HCT116 (cell line): ENCODE data around the gene OSBPL5. TPM values are rescaled to one million over a fixed set of nuclear protein-coding genes. Genes with fewer than 3 reads are reported as not detected.
A peak's percentile ranks its signal among the peaks of the same experiment; 100 is the strongest.

Experiments used
- ATAC-seq: fragments of 200-7000 bp; cut with Tn5 transposase; 2 replicates; pipeline ENCODE4 v1.9.1; 2020; ENCODE audit warnings: mild to moderate bottlenecking, moderate library complexity
- BruUV-seq: library from RNA; stranded (reverse); fragments of 400-500 nt; replicated peaks from 2 replicates; lab custom pipeline; 2021; lab: Mats Ljungman, UMichigan
- CTCF ChIA-PET: fragments of 300-600 bp; sonication (Branson Sonifier 250); formaldehyde crosslinking; loops from one replicate; lab custom pipeline; 2021; ENCODE audit warnings: antibody characterized with exemption; lab: Charles Lee
- POLR2A ChIA-PET: fragments of 300-600, 350-600 bp; sonication (Branson Sonifier 250); formaldehyde crosslinking; loops from one replicate; lab custom pipeline; 2021; ENCODE audit warnings: antibody characterized with exemption; lab: Charles Lee
- RAD21 ChIA-PET, 2 experiments: fragments of 300-600 bp; sonication (Branson Sonifier 250); formaldehyde crosslinking; loops; one replicate each; lab custom pipeline; 2023; ENCODE audit warnings: low total read pairs in 2 of 2; ENCODE audit not compliant: uncharacterized antibody in 2 of 2, unreplicated experiment in 2 of 2, low non-redundant PET in 1 of 2; lab: Charles Lee
- DNase-seq: peaks from one replicate; pipeline ENCODE4 v3.0.0-alpha.2; 2010; ENCODE audit warnings: low read depth, low spot score
- H2AFZ ChIP-seq: fragments of 200-600 bp; shearing (Covaris generic), sonication (generic); 2 replicates; pipeline ENCODE4 v1.6.1; 2017; ENCODE audit warnings: low read depth, mixed run types, mixed read lengths, antibody characterized with exemption, low read length; ENCODE audit not compliant: poor library complexity, severe bottlenecking
- H3K27ac ChIP-seq: 2 replicates; pipeline ENCODE4 v1.5.1; 2012; ENCODE audit warnings: low read depth, low read length
- H3K27me3 ChIP-seq: fragments of 200-600 bp; sonication (generic); 2 replicates; pipeline ENCODE4 v1.6.1; 2016; ENCODE audit warnings: mixed run types, low read length, mixed read lengths; ENCODE audit not compliant: insufficient read depth
- H3K36me3 ChIP-seq, 2 experiments: fragments of 200-500 bp in 1 of 2; fragments of 200-600 bp in 1 of 2; sonication (Bioruptor generic) in 1 of 2; sonication (generic) in 1 of 2; 2 replicates each; pipeline versions ENCODE4 v1.5.1 to v1.6.1; 2014 to 2016; ENCODE audit warnings: low read length in 2 of 2, inconsistent platforms in 1 of 2, mixed read lengths in 1 of 2, mixed run types in 1 of 2; ENCODE audit not compliant: insufficient read depth in 2 of 2, control insufficient read depth in 1 of 2
- H3K4me1 ChIP-seq, 2 experiments: fragments of 200-600 bp in 1 of 2; sonication (generic) in 1 of 2; 2 replicates each; pipeline versions ENCODE4 v1.5.1 to v1.6.1; 2012 to 2017; ENCODE audit warnings: low read length in 2 of 2, inconsistent platforms in 1 of 2, mild to moderate bottlenecking in 1 of 2, mixed read lengths in 1 of 2, mixed run types in 1 of 2, moderate library complexity in 1 of 2; ENCODE audit not compliant: insufficient read depth in 2 of 2, control insufficient read depth in 1 of 2
- H3K4me2 ChIP-seq: fragments of 200-600 bp; sonication (generic); 2 replicates; pipeline ENCODE4 v1.6.1; 2017; ENCODE audit warnings: mixed run types, low read length, mixed read lengths
- H3K4me3 ChIP-seq, 2 experiments: fragments of 200-600 bp in 1 of 2; sonication (generic) in 1 of 2; replicated peaks in 1 of 2; 2 replicates each; pipeline ENCODE4 v1.5.1; 2011 to 2016; ENCODE audit warnings: low read length in 2 of 2, control low read depth in 1 of 2, low read depth in 1 of 2, mild to moderate bottlenecking in 1 of 2, mixed read lengths in 1 of 2, mixed run types in 1 of 2
- H3K79me2 ChIP-seq: fragments of 200-600 bp; sonication (generic); 2 replicates; pipeline ENCODE4 v1.6.1; 2017; ENCODE audit warnings: mild to moderate bottlenecking, mixed run types, low read length, moderate library complexity, mixed read lengths; ENCODE audit not compliant: insufficient read depth
- H3K9ac ChIP-seq: fragments of 200-600 bp; sonication (generic); 2 replicates; pipeline ENCODE4 v1.6.1; 2016; ENCODE audit warnings: low read length, mixed read lengths
- H3K9me2 ChIP-seq: fragments of 200-600 bp; sonication (generic), shearing (Covaris generic); 2 replicates; pipeline ENCODE4 v1.6.1; 2017; ENCODE audit warnings: mixed run types, mild to moderate bottlenecking, moderate library complexity; ENCODE audit not compliant: insufficient read depth
- H3K9me3 ChIP-seq, 2 experiments: fragments of 200-500 bp in 1 of 2; fragments of 200-600 bp in 1 of 2; sonication (Bioruptor generic) in 1 of 2; sonication (generic) in 1 of 2; 2 replicates each; pipeline ENCODE4 v1.6.1; 2014 to 2017; ENCODE audit warnings: low read length in 2 of 2, mixed read lengths in 2 of 2, inconsistent platforms in 1 of 2, low read depth in 1 of 2, mild to moderate bottlenecking in 1 of 2, mixed run types in 1 of 2, moderate library complexity in 1 of 2; ENCODE audit not compliant: control insufficient read depth in 1 of 2, insufficient read depth in 1 of 2
- H4K20me1 ChIP-seq: fragments of 200-600 bp; sonication (generic), shearing (Covaris generic); 2 replicates; pipeline ENCODE4 v1.6.1; 2017; ENCODE audit warnings: mixed run types, mild to moderate bottlenecking, moderate library complexity; ENCODE audit not compliant: insufficient read depth
- ATF3 ChIP-seq: IDR thresholded peaks from 2 replicates; pipeline ENCODE4 v1.6.1; 2012
- CTCF ChIP-seq, 3 experiments: fragments of 200-600 bp in 1 of 3; sonication (generic) in 1 of 3; IDR thresholded peaks in 2 of 3; conservative IDR thresholded peaks in 1 of 3; 2 replicates each; pipeline ENCODE4 v1.5.1; 2012 to 2017; ENCODE audit warnings: low read depth in 2 of 3, low read length in 2 of 3, antibody characterized with exemption in 1 of 3, borderline replicate concordance in 1 of 3, control low read depth in 1 of 3, mild to moderate bottlenecking in 1 of 3, mixed read lengths in 1 of 3, mixed run types in 1 of 3, moderate library complexity in 1 of 3; ENCODE audit not compliant: insufficient read depth in 1 of 3
- EGR1 ChIP-seq: IDR thresholded peaks from 2 replicates; pipeline ENCODE4 v1.6.1; 2012; ENCODE audit warnings: low read depth
- JUND ChIP-seq: IDR thresholded peaks from 2 replicates; pipeline ENCODE4 v1.6.1; 2012
- POLR2AphosphoS5 ChIP-seq: IDR thresholded peaks from 2 replicates; pipeline ENCODE4 v1.6.1; 2011; ENCODE audit warnings: mild to moderate bottlenecking, low read depth, low read length, moderate library complexity
- RAD21 ChIP-seq: IDR thresholded peaks from 2 replicates; pipeline ENCODE4 v1.6.1; 2012; ENCODE audit warnings: low read depth, mild to moderate bottlenecking
- REST ChIP-seq: IDR thresholded peaks from 2 replicates; pipeline ENCODE4 v1.6.1; 2012; ENCODE audit warnings: low read depth
- YY1 ChIP-seq: IDR thresholded peaks from 2 replicates; pipeline ENCODE4 v1.6.1; 2011; ENCODE audit warnings: low read length, low read depth, moderate library complexity, mild to moderate bottlenecking; ENCODE audit not compliant: insufficient replicate concordance; ENCODE audit errors: extremely low read depth
- intact Hi-C: fragments of 100-400 bp; cut with micrococcal nuclease; formaldehyde crosslinking; loops from 2 replicates; pipeline ENCODE4 v1.10.0; 2022
- total RNA-seq: library from RNA; stranded (reverse); gene quantifications from one replicate; pipeline ENCODE4 v1.2.1, GENCODE V29; 2021; ENCODE audit not compliant: unreplicated experiment

OSBPL5 gene
- total RNA-seq, 1 experiment from 2014 or later: 44.2 TPM

- TF ChIP-seq CTCF (IDR thresholded peaks at IDR 0.05 in 2 of 3, conservative IDR thresholded peaks at IDR 0.05 in 1 of 3; ENCODE audit: borderline replicate concordance in 1 of 3, insufficient read depth in 1 of 3, low read depth in 2 of 3, low read length in 2 of 3) (peak; percentile 98 to 99 (median 98)), YY1 (no peak), RAD21 (peak; percentile 96), REST (no peak), JUND (no peak), EGR1 (peak; percentile 69), POLR2AphosphoS5 (peak; percentile 47), ATF3 (no peak)
- peak; percentile 67 for DNase-seq
- H3K9me2 ChIP-seq: no peaks in the 10 kb centered on the region
- ATAC-seq: peak; percentile 94
- ChIA-PET RAD21 (interaction anchor here (0.7 to 1.5 kb wide), 4 partner anchors 54 to 199 kb away, joined by 3 to 14 read pairs (median 4); partner anchors contain the start of gene PHLDA2 (in 1 of the 2)), CTCF (interaction anchor here (0.7 to 2.1 kb wide), 19 partner anchors 14 to 559 kb away, joined by 3 to 12 read pairs (median 4); partner anchors contain the start of genes CARS1 and PHLDA2), POLR2A (interaction anchor here (1.4 kb wide), 1 partner anchor 163 kb away, joined by 7 read pairs; the partner anchor contains the start of gene PHLDA2)
- peaks cover 2 to 22% of the 10 kb centered on the region in 2 experiments for H3K4me1 ChIP-seq
- peak overlapping the region; percentile 36; the same call in 1 of the 2 replicates for H3K27ac ChIP-seq
- H3K9me3 ChIP-seq: no peaks in the 10 kb centered on the region
- no peaks in the 10 kb centered on the region for H3K79me2 ChIP-seq
- no TSS peak for BruUV-seq
- intact Hi-C loops: loop anchor here (1.0 to 2.0 kb wide), 4 partner anchors 55 to 559 kb away; no protein-coding TSS in a partner anchor
- no peaks in the 10 kb centered on the region for H4K20me1 ChIP-seq
- no peaks in the 10 kb centered on the region for H3K27me3 ChIP-seq
- H2AFZ ChIP-seq: no peak overlapping the region
- no peak overlapping the region for H3K4me3 ChIP-seq
- peak overlapping the region; percentile 15; the same call in 1 of the 2 replicates for H3K4me2 ChIP-seq
- H3K36me3 ChIP-seq: no peaks in the 10 kb centered on the region
- H3K9ac ChIP-seq: no peak overlapping the region
Observed at GRCh38 chr11:3091846-3092602, 73.1 kb downstream of the OSBPL5 start.
